ENCODE measurements around the gene JAZF1. TPM values are rescaled to one million over a fixed set of nuclear protein-coding genes. Genes with fewer than 3 reads are reported as not detected.

Gene JAZF1
- total RNA-seq, 1 experiment from 2014 or later, result 3.4 TPM

GRCh38 chr7:28157076-28157745 lies 23.4 kb downstream of the JAZF1 start:
- no peaks in the 10 kb centered on the region for H4K20me1 ChIP-seq (ENCODE audit: insufficient read depth)
- DNase-seq (ENCODE audit: low read depth, low spot score) (no peak), ATAC-seq (no peak)
- no peak overlapping the region for H3K27ac ChIP-seq (ENCODE audit: low read depth, low read length)
- no peak overlapping the region for H2AFZ ChIP-seq (ENCODE audit: low read depth, low read length, poor library complexity, severe bottlenecking)
- POLR2A ChIA-PET, result no interaction called here
- RAD21 ChIA-PET (ENCODE audit: low non-redundant PET in 1 of 2, low total read pairs in 2 of 2, uncharacterized antibody in 2 of 2, unreplicated experiment in 2 of 2), result no interaction called here
- CTCF ChIA-PET, result no interaction called here
- no peaks in the 10 kb centered on the region for H3K9me3 ChIP-seq (ENCODE audit: control insufficient read depth in 1 of 2, insufficient read depth in 1 of 2, low read depth in 1 of 2, low read length in 2 of 2)
- no peaks in the 10 kb centered on the region for H3K27me3 ChIP-seq (ENCODE audit: insufficient read depth, low read length)
- H3K36me3 ChIP-seq (ENCODE audit: control insufficient read depth in 1 of 2, insufficient read depth in 2 of 2, low read length in 2 of 2), result no peaks in the 10 kb centered on the region
- H3K4me2 ChIP-seq (ENCODE audit: low read length), result no peak overlapping the region
- no peak overlapping the region for H3K4me3 ChIP-seq (replicated peaks in 1 of 2; ENCODE audit: low read depth in 1 of 2, low read length in 2 of 2)
- no peaks in the 10 kb centered on the region for H3K9me2 ChIP-seq (ENCODE audit: insufficient read depth)
- no peak for TF ChIP-seq ELF1 (IDR thresholded peaks at IDR 0.05; ENCODE audit: borderline replicate concordance, low read depth)
- TF ChIP-seq ZFX (IDR thresholded peaks at IDR 0.05), result no peak
- TF ChIP-seq, protein P1, sequence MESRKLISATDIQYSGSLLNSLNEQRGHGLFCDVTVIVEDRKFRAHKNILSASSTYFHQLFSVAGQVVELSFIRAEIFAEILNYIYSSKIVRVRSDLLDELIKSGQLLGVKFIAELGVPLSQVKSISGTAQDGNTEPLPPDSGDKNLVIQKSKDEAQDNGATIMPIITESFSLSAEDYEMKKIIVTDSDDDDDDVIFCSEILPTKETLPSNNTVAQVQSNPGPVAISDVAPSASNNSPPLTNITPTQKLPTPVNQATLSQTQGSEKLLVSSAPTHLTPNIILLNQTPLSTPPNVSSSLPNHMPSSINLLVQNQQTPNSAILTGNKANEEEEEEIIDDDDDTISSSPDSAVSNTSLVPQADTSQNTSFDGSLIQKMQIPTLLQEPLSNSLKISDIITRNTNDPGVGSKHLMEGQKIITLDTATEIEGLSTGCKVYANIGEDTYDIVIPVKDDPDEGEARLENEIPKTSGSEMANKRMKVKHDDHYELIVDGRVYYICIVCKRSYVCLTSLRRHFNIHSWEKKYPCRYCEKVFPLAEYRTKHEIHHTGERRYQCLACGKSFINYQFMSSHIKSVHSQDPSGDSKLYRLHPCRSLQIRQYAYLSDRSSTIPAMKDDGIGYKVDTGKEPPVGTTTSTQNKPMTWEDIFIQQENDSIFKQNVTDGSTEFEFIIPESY (IDR thresholded peaks at IDR 0.05; ENCODE audit: extremely low read depth, insufficient replicate concordance, low read length), result no peak
- no peak for TF ChIP-seq SP1 (IDR thresholded peaks at IDR 0.05; ENCODE audit: low read depth)
- no peak for TF ChIP-seq POLR2AphosphoS5 (IDR thresholded peaks at IDR 0.05; ENCODE audit: low read depth, low read length)
- TF ChIP-seq, protein P2, sequence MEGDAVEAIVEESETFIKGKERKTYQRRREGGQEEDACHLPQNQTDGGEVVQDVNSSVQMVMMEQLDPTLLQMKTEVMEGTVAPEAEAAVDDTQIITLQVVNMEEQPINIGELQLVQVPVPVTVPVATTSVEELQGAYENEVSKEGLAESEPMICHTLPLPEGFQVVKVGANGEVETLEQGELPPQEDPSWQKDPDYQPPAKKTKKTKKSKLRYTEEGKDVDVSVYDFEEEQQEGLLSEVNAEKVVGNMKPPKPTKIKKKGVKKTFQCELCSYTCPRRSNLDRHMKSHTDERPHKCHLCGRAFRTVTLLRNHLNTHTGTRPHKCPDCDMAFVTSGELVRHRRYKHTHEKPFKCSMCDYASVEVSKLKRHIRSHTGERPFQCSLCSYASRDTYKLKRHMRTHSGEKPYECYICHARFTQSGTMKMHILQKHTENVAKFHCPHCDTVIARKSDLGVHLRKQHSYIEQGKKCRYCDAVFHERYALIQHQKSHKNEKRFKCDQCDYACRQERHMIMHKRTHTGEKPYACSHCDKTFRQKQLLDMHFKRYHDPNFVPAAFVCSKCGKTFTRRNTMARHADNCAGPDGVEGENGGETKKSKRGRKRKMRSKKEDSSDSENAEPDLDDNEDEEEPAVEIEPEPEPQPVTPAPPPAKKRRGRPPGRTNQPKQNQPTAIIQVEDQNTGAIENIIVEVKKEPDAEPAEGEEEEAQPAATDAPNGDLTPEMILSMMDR (IDR thresholded peaks at IDR 0.05 in 2 of 3, conservative IDR thresholded peaks at IDR 0.05 in 1 of 3; ENCODE audit: borderline replicate concordance in 1 of 3, insufficient read depth in 1 of 3, low read depth in 2 of 3, low read length in 2 of 3), result no peak
- no peak for TF ChIP-seq RAD21 (IDR thresholded peaks at IDR 0.05; ENCODE audit: low read depth)
- no peak for TF ChIP-seq EGR1 (IDR thresholded peaks at IDR 0.05; ENCODE audit: low read depth)
- no peak for TF ChIP-seq ZNF274 (IDR thresholded peaks at IDR 0.05; ENCODE audit: low read depth, low read length)
- TF ChIP-seq MAX (IDR thresholded peaks at IDR 0.05), result no peak
- BruUV-seq (replicated peaks), result no TSS peak
- H3K9ac ChIP-seq (ENCODE audit: low read length), result no peak overlapping the region
- H3K79me2 ChIP-seq (ENCODE audit: insufficient read depth, low read length), result no peaks in the 10 kb centered on the region
- no peaks in the 10 kb centered on the region for H3K4me1 ChIP-seq (ENCODE audit: control insufficient read depth in 1 of 2, insufficient read depth in 2 of 2, low read length in 2 of 2)
- intact Hi-C loops (cut with micrococcal nuclease), result no loop called here
